Prostate gland (tissue), 2 donors: Measurements from ENCODE around the gene CHST3.

Experiments used
- CTCF ChIP-seq, 4 experiments: fragments of 200-600 bp in 2 of 4; fragments of 450-650 bp in 2 of 4; sonication (generic) in 2 of 4; IDR thresholded peaks; 1 replicate in 3 of 4; 2 replicates in 1 of 4; pipeline ENCODE4 v1.5.1; 2016 to 2019; ENCODE audit warnings: antibody characterized with exemption in 4 of 4, mild to moderate bottlenecking in 2 of 4, moderate library complexity in 2 of 4
- POLR2A ChIP-seq: fragments of 450-650 bp; IDR thresholded peaks from one replicate; pipeline ENCODE4 v1.6.1; 2016; ENCODE audit warnings: antibody characterized with exemption, mild to moderate bottlenecking
- POLR2AphosphoS5 ChIP-seq: sonication (generic); formaldehyde crosslinking; IDR thresholded peaks from one replicate; pipeline ENCODE4 v1.6.1; 2017; ENCODE audit warnings: antibody characterized with exemption

- TF ChIP-seq CTCF (IDR thresholded peaks at IDR 0.05) (no peak), POLR2A (no peak), POLR2AphosphoS5 (no peak)
These were observed 79.0 kb downstream of the CHST3 start for GRCh38 chr10:72043016-72043834.
